NCI-H748 treated with DMSO at 0.1 percent for 48 hours (cell line): ENCODE results near the gene AMOTL1.

Source experiments
- DNase-seq: peaks from one replicate; lab custom pipeline; 2025; lab: John Stamatoyannopoulos, UW

The AMOTL1 gene, protein sequence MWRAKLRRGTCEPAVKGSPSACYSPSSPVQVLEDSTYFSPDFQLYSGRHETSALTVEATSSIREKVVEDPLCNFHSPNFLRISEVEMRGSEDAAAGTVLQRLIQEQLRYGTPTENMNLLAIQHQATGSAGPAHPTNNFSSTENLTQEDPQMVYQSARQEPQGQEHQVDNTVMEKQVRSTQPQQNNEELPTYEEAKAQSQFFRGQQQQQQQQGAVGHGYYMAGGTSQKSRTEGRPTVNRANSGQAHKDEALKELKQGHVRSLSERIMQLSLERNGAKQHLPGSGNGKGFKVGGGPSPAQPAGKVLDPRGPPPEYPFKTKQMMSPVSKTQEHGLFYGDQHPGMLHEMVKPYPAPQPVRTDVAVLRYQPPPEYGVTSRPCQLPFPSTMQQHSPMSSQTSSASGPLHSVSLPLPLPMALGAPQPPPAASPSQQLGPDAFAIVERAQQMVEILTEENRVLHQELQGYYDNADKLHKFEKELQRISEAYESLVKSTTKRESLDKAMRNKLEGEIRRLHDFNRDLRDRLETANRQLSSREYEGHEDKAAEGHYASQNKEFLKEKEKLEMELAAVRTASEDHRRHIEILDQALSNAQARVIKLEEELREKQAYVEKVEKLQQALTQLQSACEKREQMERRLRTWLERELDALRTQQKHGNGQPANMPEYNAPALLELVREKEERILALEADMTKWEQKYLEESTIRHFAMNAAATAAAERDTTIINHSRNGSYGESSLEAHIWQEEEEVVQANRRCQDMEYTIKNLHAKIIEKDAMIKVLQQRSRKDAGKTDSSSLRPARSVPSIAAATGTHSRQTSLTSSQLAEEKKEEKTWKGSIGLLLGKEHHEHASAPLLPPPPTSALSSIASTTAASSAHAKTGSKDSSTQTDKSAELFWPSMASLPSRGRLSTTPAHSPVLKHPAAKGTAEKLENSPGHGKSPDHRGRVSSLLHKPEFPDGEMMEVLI

GRCh38 chr11:94767701-94768601, at the start of gene AMOTL1:
TSS of gene AMOTL1 (plus strand) at chr11:94768356. CDS start at chr11:94768512, 156 bp downstream.
- peak; percentile 71 for DNase-seq

GRCh38 chr11:94719876-94720275, 48.3 kb upstream of the AMOTL1 start:
- DNase-seq = no peak

DNA sequence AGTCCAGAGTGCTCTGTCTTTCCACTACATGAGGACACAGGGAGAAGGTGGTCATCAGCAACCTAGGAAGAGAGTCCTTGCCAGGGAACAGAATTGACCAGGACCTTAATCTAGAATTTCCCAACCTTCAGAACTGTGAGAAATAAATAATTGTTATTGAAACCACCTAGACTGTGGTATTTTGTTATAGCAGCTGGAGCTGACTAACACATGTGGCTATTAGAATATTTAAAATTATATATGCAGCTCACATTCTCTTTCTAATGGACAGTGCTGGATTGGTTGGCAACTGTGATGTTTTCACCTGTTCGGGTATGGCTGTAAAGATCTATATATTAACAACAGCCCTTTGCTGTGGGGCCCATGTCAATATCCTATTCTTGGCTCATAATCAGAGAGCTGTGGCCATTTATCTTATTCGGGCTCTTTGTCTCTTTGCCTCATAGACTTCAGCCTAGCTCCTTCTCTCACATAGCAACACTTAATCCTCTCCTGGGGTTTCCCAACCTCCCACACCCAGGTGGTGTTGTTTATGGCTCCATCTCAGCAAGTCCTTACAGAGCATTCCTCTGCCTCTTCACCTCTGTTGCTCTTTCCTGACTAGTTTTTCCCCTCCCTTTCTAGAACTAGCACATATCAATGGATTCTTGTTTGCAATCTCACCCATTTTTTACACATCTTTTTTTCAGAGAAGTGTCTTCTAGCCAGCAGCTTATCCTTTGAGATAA, 46.4 kb upstream of the AMOTL1 start:
- DNase-seq = no peak

- no peak for DNase-seq
Measured at GRCh38 chr11:94722735-94723134, 45.4 kb upstream of the AMOTL1 start.

DNA sequence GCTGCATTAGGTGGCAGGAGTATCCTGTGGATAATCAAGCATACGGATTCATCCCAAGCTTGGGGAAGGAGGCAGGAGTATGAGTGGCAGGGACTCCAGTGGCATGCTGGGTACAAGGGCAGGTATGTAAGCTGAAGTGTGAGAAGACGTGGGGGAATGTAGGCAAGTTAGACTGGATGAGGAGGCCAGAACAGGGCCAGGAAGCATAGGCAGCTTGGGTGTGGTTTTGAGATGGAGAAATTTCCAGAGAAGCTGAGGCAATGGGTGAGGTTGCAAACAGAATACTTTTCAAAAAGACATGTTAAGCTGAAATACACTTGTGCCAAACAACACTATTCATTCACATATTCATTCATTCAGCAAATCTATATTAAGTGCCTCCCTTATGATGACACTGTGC, 43.1 kb upstream of the AMOTL1 start:
- no peak for DNase-seq

- no peak for DNase-seq
Measured at GRCh38 chr11:94727819-94728218, 40.3 kb upstream of the AMOTL1 start.

- no peak for DNase-seq
Measured at GRCh38 chr11:94728541-94728940, 39.6 kb upstream of the AMOTL1 start.

DNA sequence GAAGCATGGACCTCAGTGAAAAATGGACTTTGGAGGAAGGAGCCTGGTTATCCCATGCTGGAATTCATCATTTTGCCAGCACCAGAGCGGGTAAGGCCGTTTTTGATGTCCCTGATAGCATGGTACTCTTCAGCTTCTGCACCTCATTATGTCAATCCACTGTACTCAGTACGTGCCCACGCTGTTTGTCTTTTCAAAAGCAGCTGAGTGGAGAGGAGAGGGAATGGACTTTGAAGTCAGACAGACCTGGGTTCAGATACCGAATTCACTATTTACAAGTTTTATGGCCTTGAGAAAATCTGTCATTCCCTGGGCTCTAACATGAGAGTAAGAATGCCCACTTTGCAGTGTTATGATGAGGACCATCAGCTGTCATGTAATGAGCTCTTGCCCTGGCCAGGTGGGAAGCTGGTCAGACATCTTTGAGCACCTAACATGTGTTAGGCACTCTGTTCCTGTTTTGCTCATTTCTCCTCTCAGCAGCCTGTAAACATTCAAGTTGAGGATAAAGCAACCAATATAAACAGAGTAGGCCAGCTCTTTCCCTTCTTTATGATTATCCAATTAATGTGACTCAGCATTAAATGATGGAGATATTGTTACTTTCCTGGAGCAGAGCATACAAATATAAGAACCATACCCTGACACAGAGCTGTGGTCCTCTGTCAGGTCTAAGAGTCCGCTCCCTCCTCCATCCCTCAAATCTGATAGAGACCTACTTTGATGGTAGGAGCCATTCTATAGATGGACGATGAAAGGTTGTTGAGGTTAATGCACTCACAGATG, 39.0 kb upstream of the AMOTL1 start:
- DNase-seq = no peak

GRCh38 chr11:94730153-94730552, 38.0 kb upstream of the AMOTL1 start:
- no peak for DNase-seq

GRCh38 chr11:94731880-94732601, 36.1 kb upstream of the AMOTL1 start:
- no peak for DNase-seq

- no peak for DNase-seq
Measured at GRCh38 chr11:94732617-94733281, 35.4 kb upstream of the AMOTL1 start.

GRCh38 chr11:94734563-94735275, 33.4 kb upstream of the AMOTL1 start:
- DNase-seq = no peak

GRCh38 chr11:94735907-94736306, 32.2 kb upstream of the AMOTL1 start:
- no peak for DNase-seq

- no peak for DNase-seq
Measured at GRCh38 chr11:94737171-94737611, 31.0 kb upstream of the AMOTL1 start.

- no peak for DNase-seq
Measured at GRCh38 chr11:94738746-94739145, 29.4 kb upstream of the AMOTL1 start.

DNA sequence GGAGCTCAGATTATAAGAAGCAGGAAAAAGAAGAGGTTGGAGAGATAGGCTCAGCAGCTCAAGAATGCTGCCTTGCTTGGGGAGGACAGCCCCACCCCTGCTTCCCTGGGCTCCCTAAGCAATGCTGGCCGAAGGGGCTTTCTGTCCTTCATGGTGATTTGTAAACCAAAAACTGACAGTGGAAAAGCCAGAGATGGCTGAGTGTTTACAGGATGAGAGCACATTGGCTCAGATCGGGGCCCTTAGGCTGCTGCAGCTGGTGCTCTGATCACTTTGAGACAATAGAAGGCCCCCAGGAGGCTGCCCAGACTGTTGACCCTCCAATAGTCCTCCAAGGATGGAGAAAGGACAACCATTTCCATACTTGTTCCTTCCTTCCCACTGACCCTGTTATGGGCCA, 28.8 kb upstream of the AMOTL1 start:
- no peak for DNase-seq

GRCh38 chr11:94740083-94741021, 27.8 kb upstream of the AMOTL1 start:
- DNase-seq = peak; percentile 9
